SW 1271 (cell line): Measurements from ENCODE around the gene ERFE.

ENCODE experiments used
- DNase-seq, 2 experiments: peaks; one replicate each; lab custom pipeline; 2025; lab: John Stamatoyannopoulos, UW

ERFE gene

DNA sequence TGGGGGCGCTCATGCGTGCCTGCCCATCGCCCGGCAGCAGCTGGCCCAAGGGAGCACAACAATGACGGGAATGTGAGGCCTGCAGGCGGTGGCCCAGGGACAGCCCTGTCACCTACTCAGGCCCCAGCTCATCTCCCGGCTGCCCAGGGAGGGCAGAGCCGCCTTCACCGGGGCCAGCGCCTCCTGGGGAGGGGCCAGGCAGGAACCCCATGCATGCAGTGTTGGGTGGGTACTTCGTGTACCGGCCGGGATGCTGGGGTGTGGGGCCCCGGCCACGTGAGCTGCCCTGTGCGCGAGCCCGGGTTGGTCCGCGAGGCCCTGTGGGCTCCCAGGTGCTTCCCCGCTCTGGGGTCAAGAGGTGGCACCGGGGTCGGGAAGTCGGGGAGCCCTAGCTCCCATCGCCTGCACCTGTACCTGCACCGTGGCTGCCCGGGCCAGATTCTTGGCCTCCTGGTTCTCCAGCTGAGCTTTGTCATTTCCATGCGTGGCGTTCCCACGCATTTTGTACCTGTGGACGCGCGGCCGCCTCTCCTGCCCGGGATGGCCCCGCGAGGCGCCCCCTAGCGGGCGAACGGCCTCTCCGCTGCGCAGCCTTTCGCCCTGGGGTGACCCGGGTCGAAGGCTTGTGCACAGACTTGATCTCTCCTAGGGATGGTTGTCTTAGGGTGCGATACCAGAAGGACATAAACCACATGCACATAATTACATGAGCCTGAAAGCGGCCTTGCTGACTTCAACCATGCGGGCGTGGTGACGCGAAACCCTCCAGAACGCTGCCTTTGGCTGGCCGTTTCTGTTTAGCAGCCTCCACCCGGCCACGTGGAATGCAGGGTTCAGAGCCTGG, 19.4 kb upstream of the ERFE start:
- DNase-seq, result no peak

DNA sequence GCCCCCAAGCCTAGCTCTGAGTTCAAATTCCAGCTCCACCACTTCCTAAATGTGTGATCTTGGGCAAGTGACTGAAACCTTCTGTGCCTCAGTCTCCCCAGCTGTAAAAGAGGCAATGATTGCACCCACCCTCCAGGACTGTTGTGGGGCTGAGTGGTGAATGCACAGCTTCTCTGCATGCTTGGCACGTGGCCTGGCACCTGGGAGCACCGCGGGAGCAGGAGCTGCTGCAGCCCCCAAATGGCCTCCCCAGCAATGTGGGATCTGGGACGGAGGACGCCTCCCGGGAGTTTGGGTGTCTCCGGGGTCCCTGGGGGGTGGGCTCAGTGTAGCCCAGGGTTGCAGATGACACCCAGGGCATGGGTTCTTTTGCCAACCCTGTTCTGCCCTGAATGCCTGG, 18.7 kb upstream of the ERFE start:
- DNase-seq, result no peak

DNA sequence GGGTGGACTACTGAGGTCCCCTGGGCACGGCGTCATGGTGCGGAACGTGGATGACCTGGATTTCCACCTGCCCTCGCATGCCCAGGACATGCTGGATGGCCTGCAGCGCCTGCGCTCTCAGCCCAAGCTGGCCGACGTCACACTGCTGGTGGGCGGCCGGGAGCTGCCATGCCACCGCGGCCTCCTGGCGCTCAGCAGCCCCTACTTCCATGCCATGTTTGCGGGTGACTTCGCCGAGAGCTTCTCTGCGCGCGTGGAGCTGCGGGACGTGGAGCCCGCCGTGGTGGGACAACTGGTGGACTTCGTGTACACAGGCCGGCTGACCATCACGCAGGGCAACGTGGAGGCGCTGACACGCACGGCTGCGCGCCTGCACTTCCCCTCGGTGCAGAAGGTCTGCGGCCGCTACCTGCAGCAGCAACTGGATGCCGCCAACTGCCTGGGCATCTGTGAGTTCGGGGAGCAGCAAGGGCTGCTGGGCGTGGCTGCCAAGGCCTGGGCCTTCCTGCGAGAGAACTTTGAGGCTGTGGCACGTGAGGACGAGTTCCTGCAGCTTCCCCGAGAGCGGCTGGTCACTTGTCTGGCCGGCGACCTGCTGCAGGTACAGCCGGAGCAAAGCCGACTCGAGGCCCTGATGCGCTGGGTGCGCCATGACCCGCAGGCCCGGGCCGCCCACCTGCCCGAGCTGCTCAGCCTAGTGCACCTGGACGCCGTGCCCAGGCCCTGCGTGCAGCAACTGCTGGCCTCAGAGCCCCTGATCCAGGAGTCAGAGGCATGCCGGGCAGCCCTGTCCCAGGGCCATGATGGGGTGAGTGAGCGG, 17.8 kb upstream of the ERFE start:
- DNase-seq, result no peak

DNA sequence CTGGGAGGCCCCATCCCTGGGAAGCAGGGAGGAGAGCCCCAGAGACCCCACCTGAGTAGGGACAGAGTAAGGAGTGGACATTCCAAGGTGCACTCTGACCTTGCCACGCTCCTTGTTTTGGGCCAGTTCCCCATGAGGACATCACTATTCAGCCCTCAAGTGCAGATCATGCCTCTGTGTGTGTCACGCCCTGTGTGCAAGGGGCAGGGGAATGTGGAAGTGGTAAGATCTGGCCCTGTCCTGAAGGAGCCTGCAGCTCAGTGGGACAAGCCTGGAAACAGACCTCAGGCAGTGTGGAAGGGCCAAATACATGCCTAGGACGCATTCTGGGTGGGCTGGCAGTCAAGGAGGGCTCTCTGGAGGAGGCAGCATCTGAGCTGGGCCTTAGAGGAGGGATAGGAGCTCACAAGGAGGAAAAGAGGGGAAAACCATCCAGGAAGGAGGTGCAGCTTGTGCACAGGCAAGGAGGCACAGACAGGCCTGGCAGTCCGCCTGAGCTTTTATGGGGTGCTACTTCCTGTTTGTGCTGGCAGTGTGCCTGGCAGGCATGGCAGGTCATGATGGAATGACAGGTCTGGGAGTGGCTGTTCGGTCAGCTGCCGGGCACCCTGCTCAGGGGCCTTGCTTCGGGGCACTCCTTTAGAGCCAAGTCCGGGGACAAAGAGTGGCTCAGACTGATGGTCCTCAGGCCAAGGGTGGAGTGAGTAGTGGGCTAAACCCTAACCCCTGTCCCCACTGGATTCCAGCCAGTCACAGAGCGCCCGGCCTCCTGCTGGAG, 17.0 kb upstream of the ERFE start:
- peak in 1 of 2 experiments; percentile 38 for DNase-seq

DNA sequence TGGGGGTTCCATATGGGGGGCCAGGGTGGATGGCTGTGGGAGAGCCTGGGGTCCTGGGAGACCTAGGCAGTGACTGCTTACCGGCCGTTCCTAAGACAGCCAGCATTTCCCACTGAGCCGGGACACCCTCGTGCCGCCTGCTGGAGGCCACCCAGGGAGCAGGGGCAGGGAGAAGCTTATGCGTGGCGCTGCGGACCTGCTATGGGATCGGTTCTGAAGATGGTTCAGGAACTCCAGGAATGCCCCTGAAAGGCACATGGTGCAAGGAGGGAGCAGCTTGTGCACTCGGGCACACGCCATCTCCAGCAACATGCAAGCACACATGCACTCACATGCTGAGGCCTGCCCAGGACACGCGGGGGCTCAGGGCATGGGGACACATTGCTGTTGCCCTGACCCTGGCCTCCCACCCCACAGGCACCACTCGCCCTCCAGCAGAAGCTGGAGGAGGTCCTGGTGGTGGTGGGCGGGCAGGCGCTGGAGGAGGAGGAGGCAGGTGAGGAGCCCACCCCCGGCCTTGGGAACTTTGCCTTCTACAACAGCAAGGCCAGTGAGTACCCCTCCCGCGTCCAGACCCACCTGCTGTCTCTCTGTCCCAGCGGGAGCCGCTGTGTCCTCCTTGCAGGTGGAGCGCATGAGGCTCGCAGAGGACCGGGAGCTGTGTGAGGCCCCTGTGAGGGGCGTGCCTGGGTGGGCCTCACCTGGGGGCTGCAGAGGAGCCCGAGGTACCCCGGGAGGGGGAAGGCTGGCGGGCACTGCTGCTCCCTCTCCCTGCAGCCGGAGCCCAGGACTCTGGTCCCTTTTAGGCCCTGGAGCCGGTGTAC, 16.2 kb upstream of the ERFE start:
- DNase-seq, result no peak

DNA sequence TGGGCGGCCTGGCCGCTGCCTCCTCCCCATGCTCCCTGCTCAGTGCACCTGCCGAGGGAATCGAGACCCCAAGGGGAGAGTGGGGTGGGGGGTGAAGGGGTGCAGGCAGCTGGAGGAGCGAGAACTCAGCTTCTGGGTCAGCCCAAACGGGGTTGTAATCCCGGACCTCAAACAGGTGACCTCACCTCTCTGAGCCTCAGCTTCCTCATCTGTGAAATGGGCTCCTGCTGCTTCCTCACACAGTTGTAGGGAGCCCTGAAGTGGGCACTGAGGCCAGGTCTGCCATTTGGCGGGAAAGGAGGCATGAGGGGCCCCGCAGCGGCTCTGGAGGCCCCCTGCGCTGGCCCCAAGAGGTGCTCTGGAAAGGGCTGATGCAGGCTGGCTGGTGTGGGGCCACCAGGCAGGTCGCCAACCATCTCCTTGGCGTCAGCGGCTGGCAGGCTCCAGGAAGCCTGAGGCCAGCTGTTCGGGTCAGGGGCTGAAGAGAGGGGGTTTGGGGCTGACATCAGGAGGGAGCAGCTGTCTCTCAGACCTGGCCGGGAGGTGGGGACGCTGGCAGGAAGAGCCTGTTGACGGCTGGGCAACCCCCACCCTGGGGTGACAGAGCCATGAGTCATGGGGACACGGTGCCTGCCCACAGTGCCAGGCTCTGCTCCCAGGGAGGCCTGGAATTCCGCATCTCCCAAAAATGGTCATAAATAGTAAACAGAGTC, 15.4 kb upstream of the ERFE start:
- DNase-seq, result peak; percentile 36 to 74

DNA sequence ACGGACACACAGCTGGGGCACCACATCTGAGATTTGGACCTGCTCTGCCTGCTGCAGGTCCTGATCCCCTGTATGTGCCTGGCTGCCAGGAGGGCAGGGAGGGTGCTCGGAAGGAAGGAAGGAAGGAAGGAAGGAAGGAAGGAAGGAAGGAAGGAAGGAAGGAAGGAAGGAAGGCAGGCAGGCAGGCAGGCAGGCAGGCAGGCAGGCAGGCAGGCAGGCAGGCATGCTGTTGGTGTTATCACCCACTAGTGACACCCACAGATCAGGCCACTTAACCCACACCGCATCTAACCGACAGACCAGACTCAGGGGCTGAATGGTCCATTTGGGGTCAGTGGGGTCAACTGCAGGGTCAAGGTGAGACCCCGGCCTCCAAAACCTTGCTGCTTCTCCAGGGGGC, 14.5 kb upstream of the ERFE start:
- no peak for DNase-seq

DNA sequence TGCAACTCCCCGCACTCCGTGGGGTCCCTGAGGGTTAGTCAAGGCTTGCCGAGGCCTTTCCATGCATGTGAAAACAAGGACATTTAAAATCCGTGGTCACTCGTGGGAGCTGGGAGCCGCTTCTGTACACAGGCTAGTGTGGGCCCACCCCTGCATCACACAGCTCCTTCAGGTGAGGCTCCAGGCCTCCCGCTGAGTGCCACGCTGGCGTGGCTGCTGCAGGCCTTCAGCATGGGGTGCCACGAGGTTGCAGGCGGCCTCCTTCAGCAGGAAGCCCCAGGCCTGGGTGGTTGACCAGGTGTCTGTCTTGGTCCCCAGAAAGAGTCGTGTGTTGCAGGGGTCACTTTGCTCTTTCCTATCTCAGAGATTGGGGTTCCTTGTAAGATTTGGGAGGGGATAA, 13.7 kb upstream of the ERFE start:
- no peak for DNase-seq

DNA sequence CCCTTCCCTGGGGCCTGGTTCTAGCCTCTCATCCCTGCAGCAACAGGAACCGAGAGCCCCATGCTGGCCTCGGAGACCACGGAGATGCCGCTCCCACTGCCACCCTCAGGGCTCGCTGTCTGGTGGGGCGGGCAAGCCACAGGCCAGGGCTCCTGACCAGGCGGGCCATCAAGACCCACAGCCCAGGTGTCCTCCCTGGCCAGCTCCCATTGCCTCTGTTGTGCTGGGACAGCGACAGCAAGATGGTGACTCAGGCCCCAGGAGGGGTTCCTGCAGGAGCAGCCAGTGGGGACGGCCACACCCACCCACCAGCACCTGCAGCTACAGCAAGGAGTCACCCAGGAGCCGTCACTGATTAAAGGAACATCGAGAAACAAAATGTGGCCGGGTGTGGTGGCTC, 12.9 kb upstream of the ERFE start:
- DNase-seq, result no peak

DNA sequence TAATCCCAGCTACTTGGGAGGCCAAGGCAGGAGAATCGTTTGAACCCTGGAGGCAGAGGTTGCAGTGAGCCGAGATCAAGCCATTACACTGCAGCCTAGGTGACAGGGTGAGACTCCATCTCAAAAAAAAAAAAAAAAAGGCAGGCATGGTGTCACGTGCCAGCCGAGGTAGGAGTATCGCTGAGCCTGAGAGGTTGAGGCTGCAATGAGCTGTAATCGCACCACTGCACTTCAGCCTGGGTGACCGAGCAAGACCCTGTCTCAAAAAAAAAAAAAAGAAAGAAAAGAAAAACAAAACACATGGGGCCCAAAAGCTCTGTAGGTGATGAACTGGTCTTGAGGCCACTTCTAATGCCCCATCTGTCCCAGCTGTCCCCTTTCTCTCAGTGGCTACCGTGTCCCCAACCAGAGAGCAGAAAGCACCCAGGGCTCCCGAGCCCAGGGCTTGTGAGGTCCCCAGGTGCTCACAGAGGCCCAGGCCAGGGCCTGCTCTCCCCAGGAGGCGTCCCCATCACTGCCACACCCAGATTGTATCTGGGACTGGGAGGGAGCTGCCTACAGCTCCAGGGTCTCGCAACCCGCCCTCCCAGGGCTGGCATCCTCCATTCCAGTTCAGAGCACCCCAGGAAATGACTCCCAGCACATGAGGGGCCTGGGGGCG, 11.8 kb upstream of the ERFE start:
- DNase-seq, result no peak

DNA sequence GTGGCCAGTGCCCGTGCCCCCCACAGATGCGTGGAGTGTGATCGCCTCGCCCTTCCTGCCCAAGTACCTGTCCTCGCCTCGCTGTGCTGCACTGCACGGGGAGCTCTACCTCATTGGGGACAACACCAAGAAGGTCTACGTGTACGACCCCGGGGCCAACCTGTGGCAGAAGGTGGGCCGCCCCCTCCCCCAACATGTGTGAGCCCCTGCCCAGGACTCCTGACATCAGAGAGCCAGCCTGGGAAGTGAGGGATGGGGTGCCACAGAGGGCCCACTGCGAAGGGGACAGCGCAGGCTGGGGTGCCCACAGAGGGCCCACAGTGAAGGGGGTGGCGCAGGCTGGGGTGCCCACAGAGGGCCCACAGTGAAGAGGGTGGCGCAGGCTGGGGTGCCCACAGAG, 9.8 kb upstream of the ERFE start:
- no peak for DNase-seq

DNA sequence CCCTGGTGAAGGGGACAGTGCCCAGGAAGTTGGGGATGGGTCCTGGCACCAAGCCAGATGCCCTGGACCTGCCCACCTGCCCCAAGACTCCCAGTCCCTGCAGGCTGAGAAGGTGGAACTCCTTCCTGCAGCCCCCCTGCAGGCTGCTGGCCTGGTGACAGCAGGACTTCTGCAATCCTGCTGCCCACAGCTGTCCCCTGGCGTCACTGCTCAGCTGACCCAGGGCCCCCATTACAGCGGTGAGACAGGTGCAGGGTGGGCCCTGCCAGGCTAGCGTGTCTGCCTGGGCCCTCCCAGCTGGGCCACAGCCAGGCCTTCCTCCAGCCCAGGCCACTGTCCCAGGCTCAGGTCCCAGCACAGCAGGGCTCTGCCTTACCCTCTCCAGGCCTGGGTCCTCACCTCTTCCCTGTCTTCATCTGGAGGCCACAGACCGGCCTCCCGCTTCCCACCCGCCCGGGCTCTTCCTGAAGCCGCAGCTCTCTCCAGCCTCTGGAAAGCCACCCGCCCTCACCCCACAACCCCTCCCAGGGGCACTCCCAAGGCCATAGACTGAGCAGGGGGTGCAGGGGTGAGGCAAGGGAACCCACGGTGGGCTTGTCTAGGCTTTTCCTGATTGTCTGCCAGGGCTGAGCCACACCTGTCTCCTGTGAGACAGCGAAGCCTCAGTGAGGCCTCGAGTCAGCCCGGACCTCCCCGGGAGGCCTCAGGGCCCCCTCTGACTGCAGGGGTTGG, 8.8 kb upstream of the ERFE start:
- DNase-seq, result no peak

DNA sequence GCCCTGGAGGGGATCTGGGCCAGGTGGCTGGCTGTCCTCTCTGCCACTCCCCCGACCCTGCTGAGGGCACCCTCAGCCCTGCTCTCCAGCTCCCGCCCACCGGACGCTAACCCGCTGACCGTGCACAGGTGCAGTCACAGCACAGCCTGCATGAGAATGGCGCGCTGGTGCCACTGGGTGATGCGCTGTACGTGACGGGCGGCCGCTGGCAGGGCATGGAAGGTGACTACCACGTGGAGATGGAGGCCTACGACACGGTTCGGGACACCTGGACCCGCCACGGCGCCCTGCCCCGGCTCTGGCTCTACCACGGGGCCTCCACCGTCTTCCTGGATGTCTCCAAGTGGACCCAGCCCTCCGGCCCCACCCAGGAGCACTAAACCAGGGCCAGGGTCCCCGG, 8.1 kb upstream of the ERFE start:
- DNase-seq, result no peak

DNA sequence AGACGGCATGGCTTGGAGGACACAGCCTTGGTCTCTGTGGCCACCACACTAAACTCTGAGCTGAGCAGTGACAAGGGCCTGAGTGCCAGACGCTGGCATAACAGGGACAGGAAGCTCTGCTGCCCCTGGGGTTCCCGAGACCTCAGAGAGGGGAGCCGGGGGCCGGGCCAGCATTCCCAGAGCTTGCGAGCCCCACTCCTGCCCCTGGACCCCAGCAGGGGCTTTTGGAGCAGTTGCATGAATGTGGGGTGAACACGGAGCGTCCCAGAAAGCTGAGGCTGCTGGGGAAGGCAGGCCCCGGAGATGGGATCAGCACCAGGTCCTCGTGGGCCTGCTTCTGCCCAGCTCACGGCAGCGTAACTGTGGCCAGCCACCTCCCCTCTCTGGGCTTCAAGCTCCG, 7.6 kb upstream of the ERFE start:
- DNase-seq, result no peak

DNA sequence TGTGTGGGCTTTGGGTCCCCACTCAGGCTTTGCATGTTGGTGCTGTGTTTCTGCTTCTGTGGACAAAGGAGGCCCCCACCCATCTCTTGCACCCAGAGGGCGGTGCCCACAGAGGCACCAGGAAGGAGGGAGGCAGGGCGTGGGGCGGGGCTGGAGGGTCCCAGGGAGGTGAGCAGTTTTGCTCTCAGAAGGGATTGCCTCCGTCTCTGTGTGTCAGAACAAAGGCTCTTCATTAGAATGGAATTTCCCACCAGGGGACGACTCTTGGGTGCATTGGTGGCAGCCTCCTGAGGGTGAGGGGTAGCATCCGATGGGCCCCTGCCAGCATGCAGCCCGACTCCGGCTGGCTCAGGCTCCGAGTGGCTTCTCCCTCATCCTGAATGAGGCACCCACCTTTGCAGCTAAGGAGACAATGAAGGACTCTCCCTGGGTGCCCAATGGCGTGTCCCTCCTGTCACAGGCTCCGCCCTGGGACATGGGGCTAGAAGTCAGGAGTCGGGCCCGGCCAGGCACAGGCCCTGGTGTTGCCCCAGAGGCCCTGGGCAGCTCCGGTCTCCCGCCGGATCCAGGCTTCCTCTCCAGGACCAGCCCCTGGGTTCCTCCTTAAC, 7.0 kb upstream of the ERFE start:
- no peak for DNase-seq

DNA sequence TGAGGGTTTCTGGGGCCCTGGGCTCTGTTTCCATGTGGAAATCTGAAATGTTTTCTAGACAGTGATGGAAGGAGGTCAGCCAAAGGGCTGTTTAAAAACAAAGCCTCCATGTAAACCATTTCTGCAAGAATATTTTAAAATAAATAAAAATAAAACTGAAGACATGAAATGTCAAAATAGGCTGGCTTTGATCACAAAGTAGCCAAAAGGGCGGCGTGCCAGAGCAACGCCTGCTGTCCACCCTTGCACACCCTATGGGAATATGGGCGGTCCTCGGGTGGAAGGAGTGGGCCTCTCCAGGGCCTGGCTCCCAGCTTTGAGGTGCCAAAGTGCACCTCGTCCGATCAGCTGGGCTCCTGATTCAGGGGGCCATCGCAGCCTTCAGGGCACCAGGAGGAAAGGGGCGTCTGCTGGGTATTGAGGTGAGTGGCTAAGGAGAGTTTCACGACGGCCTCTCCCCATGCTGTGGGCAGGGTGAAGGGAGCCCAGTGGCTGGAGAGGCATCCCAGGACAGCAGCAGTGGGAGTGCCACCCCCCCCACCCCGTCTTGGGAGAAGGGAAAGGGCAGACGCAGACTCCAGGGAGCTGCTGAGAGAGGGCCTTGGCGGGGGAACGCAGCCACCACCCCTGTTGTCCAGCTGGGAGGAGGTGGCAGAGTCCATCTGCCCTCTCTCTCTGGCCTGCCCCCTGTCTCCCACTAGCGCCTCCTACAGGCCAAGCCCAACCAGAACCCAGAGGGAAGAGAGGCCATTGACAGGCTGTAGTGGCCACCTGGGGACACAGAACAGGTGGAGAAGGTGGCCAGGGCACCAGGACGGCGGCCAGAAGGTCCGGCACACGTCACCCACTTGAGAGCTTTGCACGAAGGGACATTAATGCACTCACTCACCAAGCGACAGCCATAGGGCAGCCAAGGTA, 5.7 kb upstream of the ERFE start:
- no peak for DNase-seq

DNA sequence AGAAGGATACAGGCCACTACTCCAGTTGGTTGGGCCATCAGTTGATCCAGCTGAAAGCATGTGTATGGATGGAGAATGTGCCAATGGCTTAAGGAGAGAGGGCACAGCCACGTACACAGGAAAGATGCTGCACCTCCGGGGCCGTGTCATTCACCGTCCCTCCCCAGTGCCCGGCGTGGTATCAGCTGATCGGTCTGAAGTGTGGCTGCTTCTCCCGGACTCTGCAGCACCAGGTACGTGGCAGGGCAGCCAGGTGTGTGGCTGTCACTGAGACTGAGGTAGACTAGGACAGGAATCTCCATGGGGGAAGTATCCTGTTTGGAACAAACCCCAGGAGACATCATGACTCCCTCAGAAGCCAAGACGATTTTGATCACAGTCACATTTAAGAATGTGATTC, 4.2 kb upstream of the ERFE start:
- DNase-seq, result no peak

DNA sequence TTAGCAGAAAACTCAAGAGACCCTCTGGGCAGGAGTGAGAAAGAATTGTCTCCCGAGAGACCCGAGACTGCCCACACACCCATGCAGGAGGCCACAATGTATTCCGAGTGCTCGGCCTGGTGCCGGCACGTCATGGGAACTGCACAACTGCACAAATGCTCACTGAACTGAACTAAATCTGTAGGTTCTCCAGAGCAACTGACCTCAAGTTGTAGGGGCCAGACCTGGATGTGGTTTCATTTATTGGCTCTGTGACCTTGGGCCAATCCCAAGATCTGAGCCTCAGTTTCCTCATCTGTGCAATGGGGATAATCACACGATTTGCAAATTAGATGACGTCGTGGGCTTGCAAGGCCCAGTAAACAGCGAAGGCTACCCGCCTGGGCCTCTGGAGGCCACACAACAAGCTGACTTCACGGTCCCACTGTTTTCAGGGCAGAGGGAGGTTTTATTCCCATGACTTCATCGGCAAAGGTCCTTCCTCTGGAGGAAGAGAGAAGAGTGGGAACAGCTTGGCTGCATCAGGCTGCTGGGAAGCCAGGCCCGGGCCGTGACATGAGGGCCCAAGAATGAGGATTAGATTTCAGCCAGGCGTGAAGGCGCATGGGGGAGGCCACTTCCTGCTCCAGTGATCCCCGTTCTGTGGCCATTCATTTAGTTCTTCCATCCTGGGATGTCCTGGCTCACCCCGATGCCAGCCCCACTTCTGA, 3.6 kb upstream of the ERFE start:
- DNase-seq, result no peak
